GM18951 (cell line): ENCODE measurements around the gene TFF1.

ENCODE experiments used
- POLR2A ChIP-seq: IDR thresholded peaks from 4 replicates; pipeline ENCODE4 v1.6.1; 2011; ENCODE audit warnings: mild to moderate bottlenecking; ENCODE audit not compliant: insufficient read length, insufficient read depth; ENCODE audit errors: extremely low read depth
- in situ Hi-C: fragments of 300-500 bp; cut with MboI; formaldehyde crosslinking; loops from one replicate; pipeline ENCODE4 v1.12.0; 2022; ENCODE audit warnings: low sequenced_read_pairs, mixed read lengths, inconsistent platforms; ENCODE audit not compliant: unreplicated experiment

The TFF1 gene

DNA sequence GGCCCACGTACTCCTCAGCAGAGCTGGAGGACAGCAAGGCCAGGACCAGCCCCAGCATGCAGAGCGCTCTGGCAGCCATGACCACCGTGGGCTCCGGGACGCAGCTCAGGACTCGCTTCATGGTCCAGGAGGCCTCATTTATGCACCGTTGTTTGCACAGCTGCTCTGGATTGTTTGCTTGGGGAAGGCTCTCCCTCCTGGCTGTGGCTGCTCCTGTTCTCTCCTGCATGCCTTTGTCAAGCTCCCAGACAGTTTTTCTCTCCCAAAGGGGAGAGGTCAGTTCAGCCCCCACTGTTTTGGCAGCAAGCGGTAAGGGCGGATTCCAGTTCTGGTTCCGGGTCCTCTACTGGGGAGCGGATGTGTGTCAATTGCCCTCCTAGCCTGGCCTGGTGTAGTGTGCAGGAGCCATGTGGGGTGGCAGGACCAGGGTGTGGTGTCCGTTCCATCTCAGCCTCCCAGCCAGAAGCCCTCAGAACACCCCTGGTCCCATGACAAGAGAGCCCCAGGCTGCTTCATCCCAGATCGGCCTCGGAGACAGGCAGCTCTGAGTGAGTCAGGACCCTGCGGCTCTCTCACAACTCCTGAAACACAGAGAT lies 50.9 kb downstream of the TFF1 start, which contains the start of gene TFF3:
Gene TFF3 (minus strand): TSS at position 114 of the 596 bp plus-strand sequence. CDS start 35 bp downstream, at position 79.
- no peak for TF ChIP-seq POLR2A

DNA sequence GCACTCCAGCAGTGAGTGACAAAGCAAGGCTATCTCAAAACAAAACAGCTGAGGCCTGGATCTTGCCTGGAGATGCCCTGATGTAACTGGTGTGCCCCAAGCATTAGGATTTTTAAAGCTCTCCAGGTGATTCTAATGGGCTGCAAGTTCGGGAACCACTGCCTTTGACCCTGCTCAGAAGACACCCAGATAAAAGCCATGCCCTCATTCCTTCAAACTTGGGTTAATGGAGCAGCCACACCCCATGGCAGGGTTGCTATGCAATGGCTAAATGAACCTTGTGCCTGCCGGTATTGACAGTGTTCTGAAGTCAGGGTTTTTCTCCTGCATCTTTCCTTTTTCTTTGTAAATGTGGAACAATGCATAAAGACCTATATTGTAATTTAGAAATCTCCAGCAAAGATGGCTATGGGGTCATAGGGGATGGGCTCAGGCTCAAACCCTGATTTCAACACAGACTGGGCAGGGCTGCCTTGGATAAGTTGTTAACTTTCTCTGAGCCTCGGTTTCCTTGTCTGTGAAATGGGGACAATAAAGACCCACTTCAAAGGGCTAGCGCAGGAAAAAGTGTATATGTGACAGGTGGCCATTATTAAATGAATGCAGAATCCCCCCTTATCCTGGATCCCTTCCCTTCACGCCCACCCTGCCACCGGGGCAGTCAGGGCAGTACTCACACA lies 51.6 kb downstream of the TFF1 start:
- in situ Hi-C loops: loop anchor here (10.0 kb wide), 2 partner anchors 140 to 220 kb away; no protein-coding TSS in a partner anchor
- no peak for TF ChIP-seq POLR2A

More for the DNA sequence above, 50.9 kb downstream of the TFF1 start, which contains the start of gene TFF3:
- in situ Hi-C loops: loop anchor here (10.0 kb wide), 2 partner anchors 139 to 219 kb away; no protein-coding TSS in a partner anchor

DNA sequence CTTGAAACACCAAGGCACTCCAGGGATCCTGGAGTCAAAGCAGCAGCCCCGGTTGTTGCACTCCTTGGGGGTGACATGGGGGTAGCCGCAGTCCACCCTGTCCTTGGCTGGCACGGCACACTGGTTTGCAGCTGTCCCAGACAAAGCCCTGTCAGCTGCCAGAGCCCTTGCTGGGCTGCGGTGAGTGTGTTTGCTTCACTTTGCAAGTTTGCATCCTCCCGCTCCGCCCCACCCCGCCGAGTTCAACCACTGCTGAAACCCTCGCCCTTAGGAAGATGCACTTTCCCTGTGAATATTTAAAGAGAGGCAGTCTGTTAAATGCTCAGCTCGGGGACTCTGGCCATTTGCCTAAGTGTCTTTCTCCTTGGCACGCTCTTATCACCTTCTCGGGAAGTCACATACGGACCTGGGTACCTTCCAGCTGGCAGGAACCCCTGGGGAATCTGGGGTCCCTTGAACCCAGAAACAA lies 52.8 kb downstream of the TFF1 start:
- in situ Hi-C loops: loop anchor here (10.0 kb wide), 2 partner anchors 141 to 221 kb away; no protein-coding TSS in a partner anchor
- no peak for TF ChIP-seq POLR2A

DNA sequence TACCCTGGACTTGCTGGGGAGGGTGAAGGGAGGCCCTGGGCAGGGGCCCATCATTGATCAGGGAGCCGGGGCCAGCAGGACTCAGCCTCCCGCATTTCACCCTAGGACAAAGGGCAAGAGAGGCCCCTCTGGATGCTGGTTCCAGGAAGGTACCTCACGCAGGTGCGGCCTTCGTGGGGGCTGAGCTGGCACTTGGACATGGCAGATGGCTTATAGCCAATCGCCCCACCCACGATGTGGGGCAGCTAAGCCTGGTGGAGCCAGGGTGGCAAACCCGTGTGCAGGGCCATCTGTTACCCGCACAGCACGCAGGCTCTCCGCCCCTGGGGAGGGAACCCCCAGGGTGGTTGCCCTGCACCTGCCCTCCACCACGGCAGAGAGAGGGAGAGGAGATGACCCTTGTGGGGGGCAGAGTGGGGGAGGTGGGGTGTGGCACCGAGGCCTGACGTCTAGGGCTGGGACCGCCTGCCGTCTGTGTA lies 53.7 kb downstream of the TFF1 start:
- in situ Hi-C loops: loop anchor here (10.0 kb wide), 2 partner anchors 142 to 222 kb away; no protein-coding TSS in a partner anchor
- no peak for TF ChIP-seq POLR2A
